Measurements from ENCODE around the gene SCGB1D2. TPM values are rescaled to one million over a fixed set of nuclear protein-coding genes. Genes with fewer than 3 reads are reported as not detected.

The SCGB1D2 gene, protein sequence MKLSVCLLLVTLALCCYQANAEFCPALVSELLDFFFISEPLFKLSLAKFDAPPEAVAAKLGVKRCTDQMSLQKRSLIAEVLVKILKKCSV
- total RNA-seq: not detected in 2 replicates

DNA sequence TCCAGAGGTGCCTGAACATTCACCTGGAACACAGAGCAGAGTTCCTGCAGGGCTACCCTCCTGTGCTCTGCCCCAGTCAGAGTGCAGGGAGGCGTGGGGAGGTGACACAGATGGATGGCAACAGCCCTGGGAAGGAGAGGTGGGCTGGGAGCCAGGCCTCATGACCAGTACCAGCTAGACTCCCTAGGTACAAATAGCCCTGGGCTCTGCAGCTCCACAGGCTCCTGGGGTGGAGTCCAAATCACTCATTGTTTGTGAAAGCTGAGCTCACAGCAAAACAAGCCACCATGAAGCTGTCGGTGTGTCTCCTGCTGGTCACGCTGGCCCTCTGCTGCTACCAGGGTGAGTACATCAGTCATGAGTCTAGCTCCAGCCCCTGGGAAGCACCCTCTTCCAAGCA lies at the start of gene SCGB1D2:
Gene SCGB1D2, plus strand, starts transcription at position 219 of the 400 bp plus-strand sequence. Its CDS starts 69 bp downstream, at position 288.

DNA sequence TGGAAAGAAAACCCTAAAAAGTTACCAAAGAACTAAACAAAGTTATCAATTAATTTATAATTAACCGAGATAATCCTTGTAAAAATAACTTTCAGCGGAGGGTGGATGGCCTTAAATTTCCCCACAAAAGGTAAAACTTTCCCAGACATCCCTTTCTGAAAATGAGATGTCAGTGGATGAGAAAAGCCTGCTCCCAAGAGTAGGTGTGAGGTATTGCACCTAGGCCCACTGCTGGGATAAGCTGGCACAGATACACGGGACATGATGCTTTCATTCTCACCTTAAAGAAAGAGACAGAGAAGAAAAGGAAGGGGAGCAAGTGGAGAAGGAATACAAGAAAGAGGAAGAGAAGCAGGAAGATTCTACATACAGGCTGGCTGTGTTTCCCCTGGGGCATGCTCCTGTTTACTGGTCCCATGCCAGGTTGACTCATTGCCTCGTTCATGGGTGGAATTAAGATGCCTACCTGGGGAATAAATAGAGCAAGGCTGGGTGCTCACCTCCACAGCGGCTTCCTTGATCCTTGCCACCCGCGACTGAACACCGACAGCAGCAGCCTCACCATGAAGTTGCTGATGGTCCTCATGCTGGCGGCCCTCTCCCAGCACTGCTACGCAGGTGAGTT lies 27.7 kb downstream of the SCGB1D2 start, which contains the start of gene SCGB2A2:
Gene SCGB2A2, plus strand, starts transcription at position 505 of the 625 bp plus-strand sequence. Its CDS starts 59 bp downstream, at position 564.

Other genes with a start within 250 kb of the SCGB1D2 start
- 5.8 and 7.5 TPM in 2 replicates for gene INCENP, start 118.2 kb upstream of the SCGB1D2 start, total RNA-seq
- gene SCGB1D1, start 52.0 kb upstream of the SCGB1D2 start, total RNA-seq: not detected in 2 replicates
- gene SCGB2A1, start 33.6 kb upstream of the SCGB1D2 start, total RNA-seq: not detected in 2 replicates
- gene SCGB2A2, start 27.9 kb downstream of the SCGB1D2 start, total RNA-seq: not detected in 2 replicates
- not detected in 2 replicates for gene SCGB1D4, start 56.8 kb downstream of the SCGB1D2 start, total RNA-seq
- 0.28 and 0.37 TPM in 2 replicates for gene ASRGL1, start 95.2 kb downstream of the SCGB1D2 start, total RNA-seq
- not detected in 2 replicates for gene SCGB1A1, start 176.8 kb downstream of the SCGB1D2 start, total RNA-seq

All from smooth muscle cell of bladder (primary cell).